Central memory CD8-positive, alpha-beta T cell (primary cell): Measurements from ENCODE around the gene KRTAP13-2.

Experiments
- ATAC-seq: fragments of 150-1000 bp; cut with Tn5 transposase; replicated peaks from 2 replicates; pipeline ENCODE4 v1.10.0; 2022; ENCODE audit warnings: mild to moderate bottlenecking, moderate FRiP score, moderate number of reproducible peaks; ENCODE audit not compliant: poor library complexity, severe bottlenecking; ENCODE audit errors: extremely low read depth
- DNase-seq, 2 donors: peaks; one replicate each; pipeline ENCODE4 v3.0.0; 2021; ENCODE audit warnings: low spot score in 2 of 2
- H3K27ac Mint-ChIP-seq: one replicate; pipeline ENCODE4 v1.8.0; 2022; ENCODE audit warnings: low read depth, mild to moderate bottlenecking, moderate library complexity, mixed read lengths
- H3K27me3 Mint-ChIP-seq: one replicate; pipeline ENCODE4 v1.8.0; 2022; ENCODE audit warnings: mixed read lengths
- H3K36me3 Mint-ChIP-seq: one replicate; pipeline ENCODE4 v1.8.0; 2022; ENCODE audit warnings: mild to moderate bottlenecking, moderate library complexity, mixed read lengths; ENCODE audit not compliant: insufficient read depth
- H3K4me1 Mint-ChIP-seq: one replicate; pipeline ENCODE4 v1.8.0; 2022; ENCODE audit warnings: mixed read lengths
- H3K4me3 Mint-ChIP-seq: one replicate; pipeline ENCODE4 v1.8.0; 2022; ENCODE audit warnings: mild to moderate bottlenecking, moderate library complexity, mixed read lengths
- H3K9me3 Mint-ChIP-seq: one replicate; pipeline ENCODE4 v1.8.0; 2022; ENCODE audit warnings: mixed read lengths

Gene KRTAP13-2

DNA sequence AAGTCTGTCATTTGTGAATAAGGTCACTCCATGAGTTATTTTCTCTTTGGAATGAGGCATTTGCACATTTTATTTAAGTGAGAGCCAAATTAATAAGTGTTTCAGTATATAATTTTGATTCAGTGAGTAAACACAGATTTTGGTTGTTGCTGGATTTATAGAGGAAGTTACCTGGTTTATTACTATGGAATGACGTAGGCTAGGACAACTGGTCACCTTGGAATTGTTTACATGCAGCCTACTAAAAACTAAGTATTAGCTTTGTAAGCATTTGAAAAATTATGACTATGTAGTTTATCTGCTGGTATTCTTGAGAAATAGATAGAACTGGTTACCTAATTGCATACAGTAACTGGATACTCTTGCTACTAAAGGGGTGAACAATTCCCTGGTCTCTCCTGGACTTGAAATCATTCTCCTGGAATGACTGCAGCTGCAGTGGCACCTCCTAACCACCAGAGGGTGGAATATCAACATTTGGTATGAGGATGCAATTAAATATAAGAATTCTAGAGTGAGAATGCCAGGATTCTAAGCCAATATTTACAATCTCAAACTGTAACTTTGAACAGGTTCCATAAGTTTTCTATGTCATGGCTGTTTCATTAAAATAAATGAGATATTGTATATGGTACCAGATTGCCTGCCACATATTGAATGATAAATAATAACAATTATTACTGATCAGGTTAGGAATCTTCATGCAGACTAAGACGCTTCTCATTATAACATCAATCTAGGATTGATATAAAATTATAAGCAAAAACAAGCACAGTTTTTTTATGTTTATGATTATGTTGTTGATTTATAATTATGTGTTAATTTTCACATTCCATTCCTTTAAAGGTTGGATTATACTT lies 31.1 kb downstream of the KRTAP13-2 start:
- ATAC-seq (no peak), DNase-seq (no peak)
- no peaks in the 10 kb centered on the region for H3K27me3 Mint-ChIP-seq

GRCh38 chr21:30338717-30339116 lies 33.4 kb downstream of the KRTAP13-2 start:
- no peak for ATAC-seq
- no peak overlapping the region for H3K4me3 Mint-ChIP-seq
- no peaks in the 10 kb centered on the region for H3K27me3 Mint-ChIP-seq
- no peaks in the 10 kb centered on the region for H3K9me3 Mint-ChIP-seq
- DNase-seq, result no peak
- H3K4me1 Mint-ChIP-seq, result no peaks in the 10 kb centered on the region
- no peak overlapping the region for H3K27ac Mint-ChIP-seq
- no peaks in the 10 kb centered on the region for H3K36me3 Mint-ChIP-seq

More for the DNA sequence above, 31.1 kb downstream of the KRTAP13-2 start:
- Mint-ChIP-seq H3K27ac (no peak overlapping the region), H3K4me1 (no peaks in the 10 kb centered on the region), H3K4me3 (no peak overlapping the region), H3K36me3 (no peaks in the 10 kb centered on the region), H3K9me3 (no peaks in the 10 kb centered on the region)

- Mint-ChIP-seq H3K27ac (no peak overlapping the region), H3K4me1 (no peaks in the 10 kb centered on the region), H3K27me3 (no peaks in the 10 kb centered on the region), H3K36me3 (no peaks in the 10 kb centered on the region), H3K4me3 (no peak overlapping the region), H3K9me3 (no peaks in the 10 kb centered on the region)
- ATAC-seq (no peak), DNase-seq (no peak)
These were observed 34.3 kb downstream of the KRTAP13-2 start for GRCh38 chr21:30337772-30338171.

DNA sequence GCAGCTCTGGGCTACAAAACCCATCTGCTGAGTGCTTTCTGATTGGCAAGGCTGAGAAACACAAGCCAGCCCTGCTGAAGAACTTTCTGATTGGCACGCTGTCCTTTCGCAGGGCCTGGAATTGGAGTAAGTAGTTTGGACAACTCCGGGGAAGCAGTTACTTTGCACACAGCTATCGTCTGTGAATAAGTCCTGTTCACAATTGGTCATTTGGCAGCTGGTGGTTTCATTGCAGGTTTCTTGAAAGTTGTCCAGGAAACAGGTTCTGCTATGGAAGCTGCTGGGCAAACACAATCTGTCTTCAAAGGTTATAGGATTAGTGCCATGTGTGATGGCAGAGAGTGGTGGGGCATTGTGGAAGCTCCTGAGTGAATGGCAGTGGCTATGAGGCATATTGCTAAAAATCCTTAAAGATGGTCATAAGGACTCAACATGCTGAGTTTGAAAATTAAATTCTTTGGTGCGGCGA lies 34.8 kb downstream of the KRTAP13-2 start, which contains the start of gene KRTAP27-1:
KRTAP27-1 (minus strand) TSS at position 419 of the 469 bp plus-strand sequence; CDS start at position 393, 26 bp downstream.
- ATAC-seq (no peak), DNase-seq (no peak)
- no peaks in the 10 kb centered on the region for H3K9me3 Mint-ChIP-seq
- no peaks in the 10 kb centered on the region for H3K36me3 Mint-ChIP-seq
- no peak within 1 kb of the TSS for H3K4me3 Mint-ChIP-seq
- no peak within 1 kb of the TSS for H3K27ac Mint-ChIP-seq
- H3K4me1 Mint-ChIP-seq, result no peaks in the 10 kb centered on the region
- H3K27me3 Mint-ChIP-seq, result no peaks in the 10 kb centered on the region

- H3K27me3 Mint-ChIP-seq, result no peaks in the 10 kb centered on the region
- no peaks in the 10 kb centered on the region for H3K9me3 Mint-ChIP-seq
- no peaks in the 10 kb centered on the region for H3K36me3 Mint-ChIP-seq
- H3K4me1 Mint-ChIP-seq, result no peaks in the 10 kb centered on the region
- no peak for ATAC-seq
- H3K4me3 Mint-ChIP-seq, result no peak overlapping the region
- no peak overlapping the region for H3K27ac Mint-ChIP-seq
- no peak for DNase-seq
These were observed 35.5 kb downstream of the KRTAP13-2 start for GRCh38 chr21:30336596-30336995.

- H3K27me3 Mint-ChIP-seq, result no peaks in the 10 kb centered on the region
- no peaks in the 10 kb centered on the region for H3K4me1 Mint-ChIP-seq
- H3K36me3 Mint-ChIP-seq, result no peaks in the 10 kb centered on the region
- no peak for DNase-seq
- no peak overlapping the region for H3K4me3 Mint-ChIP-seq
- H3K27ac Mint-ChIP-seq, result no peak overlapping the region
- no peak for ATAC-seq
- H3K9me3 Mint-ChIP-seq, result no peaks in the 10 kb centered on the region
These were observed 38.3 kb downstream of the KRTAP13-2 start for GRCh38 chr21:30333736-30334135.

- DNase-seq (no peak), ATAC-seq (no peak)
- Mint-ChIP-seq H3K27me3 (no peaks in the 10 kb centered on the region), H3K9me3 (no peaks in the 10 kb centered on the region), H3K4me1 (no peaks in the 10 kb centered on the region), H3K36me3 (no peaks in the 10 kb centered on the region), H3K27ac (no peak overlapping the region), H3K4me3 (no peak overlapping the region)
These were observed 39.4 kb downstream of the KRTAP13-2 start for GRCh38 chr21:30332681-30333080.

DNA sequence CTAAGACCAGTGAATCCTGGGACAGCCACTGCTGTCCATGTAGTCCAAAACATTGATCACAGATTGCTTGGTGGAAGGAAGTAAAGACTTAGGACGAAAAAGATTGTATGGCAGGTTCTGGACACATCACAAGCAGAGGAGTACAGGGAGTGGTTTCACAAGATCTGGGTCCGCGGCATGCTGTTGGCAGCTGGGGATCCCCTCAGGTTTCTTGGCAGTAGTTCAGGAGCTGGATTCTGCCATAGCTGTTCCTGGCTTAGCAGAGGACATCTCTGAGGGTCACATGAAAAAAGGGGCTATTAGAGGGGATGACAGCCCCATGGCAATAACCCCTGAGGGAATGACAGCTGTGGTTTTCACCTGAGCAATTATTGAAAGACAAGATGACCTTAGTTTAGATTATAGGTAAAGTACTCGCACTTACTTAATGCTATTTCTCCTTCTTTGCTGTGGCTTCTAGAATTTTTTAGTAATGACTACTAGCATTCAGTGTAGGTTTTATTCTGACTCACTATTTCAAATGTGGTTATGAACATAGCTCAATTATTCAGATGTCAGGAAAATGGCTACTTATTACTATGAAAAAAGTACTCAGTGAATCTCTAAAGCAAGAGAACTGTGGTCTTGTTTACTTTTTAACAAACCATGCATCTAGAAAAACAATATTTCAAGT lies 42.7 kb downstream of the KRTAP13-2 start:
- DNase-seq, result no peak
- no peaks in the 10 kb centered on the region for H3K4me1 Mint-ChIP-seq

DNA sequence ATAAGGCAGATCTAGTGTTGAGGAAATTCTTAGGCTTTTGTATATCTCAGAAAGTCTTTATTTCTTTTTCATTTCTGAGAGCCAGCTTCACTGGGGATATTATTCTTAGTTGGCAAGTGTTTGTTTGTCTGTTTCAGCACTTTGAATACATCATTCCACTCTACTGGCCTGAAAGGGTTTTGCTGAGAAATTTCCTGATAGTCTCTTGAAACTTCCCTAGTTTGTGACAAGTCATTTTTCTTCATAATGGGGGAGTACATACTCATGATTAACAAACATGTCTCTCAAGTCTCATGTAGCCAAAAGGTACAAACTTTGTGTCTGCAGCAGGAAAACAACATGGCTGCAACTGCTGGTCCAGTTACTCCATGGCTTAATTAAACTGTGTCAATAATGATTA lies 45.7 kb downstream of the KRTAP13-2 start:
- Mint-ChIP-seq H3K27me3 (no peaks in the 10 kb centered on the region), H3K9me3 (peaks cover 6% of the 10 kb centered on the region), H3K4me3 (no peak overlapping the region), H3K27ac (no peak overlapping the region), H3K4me1 (no peaks in the 10 kb centered on the region), H3K36me3 (no peaks in the 10 kb centered on the region)
- ATAC-seq, result no peak
- no peak for DNase-seq

More for the DNA sequence above, 42.7 kb downstream of the KRTAP13-2 start:
- no peaks in the 10 kb centered on the region for H3K36me3 Mint-ChIP-seq
- H3K27ac Mint-ChIP-seq, result no peak overlapping the region
- H3K4me3 Mint-ChIP-seq, result no peak overlapping the region
- peaks cover 4% of the 10 kb centered on the region for H3K9me3 Mint-ChIP-seq
- no peak for ATAC-seq
- no peaks in the 10 kb centered on the region for H3K27me3 Mint-ChIP-seq
